HepG2 (cell line): ENCODE results near the gene STOML2. TPM values are rescaled to one million over a fixed set of nuclear protein-coding genes. Genes with fewer than 3 reads are reported as not detected.

ENCODE experiments used
- CHCHD3 ChIP-seq: sonication (generic); formaldehyde crosslinking; IDR thresholded peaks from 2 replicates; pipeline ENCODE4 v1.8.0; 2022; ENCODE audit warnings: mild to moderate bottlenecking, missing genetic modification reagents, moderate library complexity
- FOXK2 ChIP-seq: fragments of 450-650 bp; IDR thresholded peaks from 2 replicates; pipeline ENCODE4 v1.6.1; 2016
- KLF12 ChIP-seq: sonication (generic); formaldehyde crosslinking; IDR thresholded peaks from 2 replicates; pipeline ENCODE4 v1.4.0; 2020; ENCODE audit warnings: missing genetic modification reagents, borderline replicate concordance
- MYNN ChIP-seq: sonication (generic); formaldehyde crosslinking; IDR thresholded peaks from 2 replicates; pipeline ENCODE4 v1.4.0; 2020; ENCODE audit warnings: mild to moderate bottlenecking, low read depth, missing genetic modification reagents
- PBX2 ChIP-seq: IDR thresholded peaks from 2 replicates; pipeline ENCODE4 v1.6.1; 2016; ENCODE audit warnings: control low read depth
- POGK ChIP-seq: sonication (generic); formaldehyde crosslinking; conservative IDR thresholded peaks from 2 replicates; pipeline ENCODE4 v1.8.0; 2022; ENCODE audit warnings: mild to moderate bottlenecking, moderate library complexity, missing genetic modification reagents
- SAFB2 ChIP-seq: sonication (generic); formaldehyde crosslinking; IDR thresholded peaks from 2 replicates; pipeline ENCODE4 v1.5.1; 2020; ENCODE audit warnings: missing genetic modification reagents, low read depth, mild to moderate bottlenecking, borderline replicate concordance
- SALL2 ChIP-seq: sonication (generic); formaldehyde crosslinking; IDR thresholded peaks from 2 replicates; pipeline ENCODE4 v1.8.1; 2023; ENCODE audit warnings: mild to moderate bottlenecking, missing genetic modification reagents, inconsistent platforms
- ZNF205 ChIP-seq: IDR thresholded peaks from 2 replicates; pipeline ENCODE4 v1.6.1; 2018; ENCODE audit warnings: missing biosample characterization, missing genetic modification reagents
- ZNF317 ChIP-seq: sonication (generic); formaldehyde crosslinking; IDR thresholded peaks from 2 replicates; pipeline ENCODE4 v1.5.0; 2020; ENCODE audit warnings: mild to moderate bottlenecking, missing genetic modification reagents
- ZNF484 ChIP-seq: sonication (generic); formaldehyde crosslinking; IDR thresholded peaks from 2 replicates; pipeline ENCODE4 v1.5.1; 2020; ENCODE audit warnings: mild to moderate bottlenecking, low read depth, missing genetic modification reagents, borderline replicate concordance
- ZNF513 ChIP-seq: sonication (generic); formaldehyde crosslinking; conservative IDR thresholded peaks from 2 replicates; pipeline ENCODE4 v1.5.0; 2020; ENCODE audit warnings: missing genetic modification reagents
- ZNF547 ChIP-seq: sonication (generic); formaldehyde crosslinking; IDR thresholded peaks from 2 replicates; pipeline ENCODE4 v1.5.1; 2020; ENCODE audit warnings: mild to moderate bottlenecking, missing genetic modification reagents
- polyA plus RNA-seq, 8 experiments: library from polyadenylated mRNA; depleted of rRNA in 3 of 8; stranded (reverse) in 7 of 8; unstranded in 1 of 8; fragments of >200 nt; fragmentation: Illumina TruSeq in 4 of 8; extraction: Trizol in 4 of 8; gene quantifications; 2 replicates each; pipeline versions ENCODE4 v1.2.1 to v1.2.3, GENCODE V29; 2011 to 2016; ENCODE audit warnings: low read depth in 4 of 8, missing spikeins in 1 of 8, mixed read lengths in 1 of 8; ENCODE audit not compliant: insufficient read depth in 1 of 8
- total RNA-seq, 5 experiments: library from RNA; depleted of rRNA; stranded (reverse); fragments of >200 nt; fragmentation: Illumina TruSeq; extraction: Trizol; gene quantifications; 2 replicates each; pipeline ENCODE4 v1.2.3, GENCODE V29; 2016; ENCODE audit warnings: low read depth in 1 of 5
- TF ChIP-seq, protein P1 (sequence below): IDR thresholded peaks from 2 replicates; pipeline ENCODE4 v1.6.1; 2016; ENCODE audit warnings: low read depth, control low read depth
- TF ChIP-seq, protein P2 (sequence below): sonication (generic); formaldehyde crosslinking; IDR thresholded peaks from 2 replicates; pipeline ENCODE4 v1.4.0; 2020; ENCODE audit warnings: mild to moderate bottlenecking, missing genetic modification reagents
- TF ChIP-seq, protein P3 (sequence below): IDR thresholded peaks from 2 replicates; pipeline ENCODE4 v1.6.1; 2016; ENCODE audit warnings: low read depth, borderline replicate concordance
- TF ChIP-seq, protein P4 (sequence below): sonication (generic); formaldehyde crosslinking; IDR thresholded peaks from 2 replicates; pipeline ENCODE4 v1.5.1; 2020; ENCODE audit warnings: mild to moderate bottlenecking, moderate library complexity, missing genetic modification reagents

STOML2 gene
- total and polyA plus RNA-seq, 2 of the 13 experiments (the other 11 are each of a cell fraction or from before 2014, with no cell fraction given): 245 to 250 TPM

DNA sequence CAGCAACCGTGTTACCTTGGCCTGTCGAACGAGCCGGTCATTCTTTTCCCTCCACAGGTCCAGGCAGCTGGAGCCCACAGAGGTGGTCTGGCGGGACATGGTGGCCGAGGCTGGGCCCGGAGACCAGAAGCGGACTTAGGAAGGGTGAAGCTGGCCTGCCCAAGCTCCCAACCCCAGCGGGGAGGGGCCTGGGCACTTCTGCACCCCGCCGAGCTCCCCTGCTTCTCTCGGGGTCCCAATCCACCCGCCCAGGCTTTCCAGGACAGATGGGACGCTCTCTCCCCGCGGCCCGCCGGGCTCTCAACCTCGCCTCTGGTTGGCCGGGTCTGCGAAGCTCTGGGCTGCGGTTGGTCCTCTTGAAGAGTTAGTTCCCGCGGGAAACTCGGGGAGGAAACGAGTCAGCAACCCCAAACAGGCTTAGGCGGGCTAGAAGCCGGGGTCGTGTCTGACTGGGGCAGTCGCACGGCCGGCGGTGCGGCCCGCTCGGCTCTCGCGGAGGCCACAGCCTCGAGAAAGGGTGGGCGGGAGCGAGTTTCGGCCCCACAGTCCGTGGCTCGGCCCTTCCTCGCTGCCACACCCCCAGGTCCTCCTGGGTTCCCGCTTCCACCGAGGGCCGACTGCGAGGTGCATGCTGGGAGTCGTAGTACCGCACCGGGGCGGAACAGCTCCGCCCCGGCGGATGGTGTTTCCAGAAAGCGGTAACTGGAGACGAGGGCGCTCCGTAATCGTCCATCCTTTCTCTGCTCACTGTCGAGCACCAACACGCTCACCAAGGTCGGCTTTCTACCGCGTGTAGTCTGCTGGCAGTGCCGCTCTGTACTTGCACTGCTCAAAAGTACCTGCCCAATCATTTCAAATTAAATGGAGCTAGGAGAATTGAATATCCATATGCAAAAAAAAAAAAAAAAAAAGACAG is 23.2 kb downstream of the STOML2 start, which contains the start of gene FANCG (continued):
- no peak for TF ChIP-seq ZNF513
- TF ChIP-seq ZNF317: peak; percentile 78; the same call in 1 of the 2 replicates
- TF ChIP-seq ZNF484 (CRISPR knock-in tag): no peak
- TF ChIP-seq, protein P1, sequence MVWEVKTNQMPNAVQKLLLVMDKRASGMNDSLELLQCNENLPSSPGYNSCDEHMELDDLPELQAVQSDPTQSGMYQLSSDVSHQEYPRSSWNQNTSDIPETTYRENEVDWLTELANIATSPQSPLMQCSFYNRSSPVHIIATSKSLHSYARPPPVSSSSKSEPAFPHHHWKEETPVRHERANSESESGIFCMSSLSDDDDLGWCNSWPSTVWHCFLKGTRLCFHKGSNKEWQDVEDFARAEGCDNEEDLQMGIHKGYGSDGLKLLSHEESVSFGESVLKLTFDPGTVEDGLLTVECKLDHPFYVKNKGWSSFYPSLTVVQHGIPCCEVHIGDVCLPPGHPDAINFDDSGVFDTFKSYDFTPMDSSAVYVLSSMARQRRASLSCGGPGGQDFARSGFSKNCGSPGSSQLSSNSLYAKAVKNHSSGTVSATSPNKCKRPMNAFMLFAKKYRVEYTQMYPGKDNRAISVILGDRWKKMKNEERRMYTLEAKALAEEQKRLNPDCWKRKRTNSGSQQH (CRISPR knock-in tag): no peak; the same call in 1 of the 2 replicates
- no peak; the same call in 1 of the 2 replicates for TF ChIP-seq ZNF547 (CRISPR knock-in tag)
- TF ChIP-seq, protein P2, sequence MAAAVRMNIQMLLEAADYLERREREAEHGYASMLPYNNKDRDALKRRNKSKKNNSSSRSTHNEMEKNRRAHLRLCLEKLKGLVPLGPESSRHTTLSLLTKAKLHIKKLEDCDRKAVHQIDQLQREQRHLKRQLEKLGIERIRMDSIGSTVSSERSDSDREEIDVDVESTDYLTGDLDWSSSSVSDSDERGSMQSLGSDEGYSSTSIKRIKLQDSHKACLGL: peak; percentile 90
- no peak for TF ChIP-seq PBX2 (CRISPR knock-in tag)
- TF ChIP-seq MYNN: no peak
- no peak for TF ChIP-seq FOXK2
- peak; percentile 54; the same call in 1 of the 2 replicates for TF ChIP-seq ZNF205
- TF ChIP-seq POGK (CRISPR knock-in tag): peak; percentile 44; the same call in 1 of the 2 replicates
- no peak; the same call in 1 of the 2 replicates for TF ChIP-seq CHCHD3 (CRISPR knock-in tag)
- TF ChIP-seq SAFB2 (CRISPR knock-in tag): no peak
- peak; percentile 61; the same call in 1 of the 2 replicates for TF ChIP-seq KLF12 (CRISPR knock-in tag)
- TF ChIP-seq, protein P3, sequence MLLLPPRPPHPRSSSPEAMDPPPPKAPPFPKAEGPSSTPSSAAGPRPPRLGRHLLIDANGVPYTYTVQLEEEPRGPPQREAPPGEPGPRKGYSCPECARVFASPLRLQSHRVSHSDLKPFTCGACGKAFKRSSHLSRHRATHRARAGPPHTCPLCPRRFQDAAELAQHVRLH: peak; percentile 73; the same call in 1 of the 2 replicates
- TF ChIP-seq, protein P4, sequence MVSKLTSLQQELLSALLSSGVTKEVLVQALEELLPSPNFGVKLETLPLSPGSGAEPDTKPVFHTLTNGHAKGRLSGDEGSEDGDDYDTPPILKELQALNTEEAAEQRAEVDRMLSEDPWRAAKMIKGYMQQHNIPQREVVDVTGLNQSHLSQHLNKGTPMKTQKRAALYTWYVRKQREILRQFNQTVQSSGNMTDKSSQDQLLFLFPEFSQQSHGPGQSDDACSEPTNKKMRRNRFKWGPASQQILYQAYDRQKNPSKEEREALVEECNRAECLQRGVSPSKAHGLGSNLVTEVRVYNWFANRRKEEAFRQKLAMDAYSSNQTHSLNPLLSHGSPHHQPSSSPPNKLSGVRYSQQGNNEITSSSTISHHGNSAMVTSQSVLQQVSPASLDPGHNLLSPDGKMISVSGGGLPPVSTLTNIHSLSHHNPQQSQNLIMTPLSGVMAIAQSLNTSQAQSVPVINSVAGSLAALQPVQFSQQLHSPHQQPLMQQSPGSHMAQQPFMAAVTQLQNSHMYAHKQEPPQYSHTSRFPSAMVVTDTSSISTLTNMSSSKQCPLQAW: peak; percentile 81
- TF ChIP-seq SALL2 (CRISPR knock-in tag): no peak
